AG09309 (cell line): ENCODE results near the gene VPS13D.
"Not testable (repeated sequence)": the region's sequence is repeated elsewhere in the genome, so short reads cannot be mapped to it uniquely, and the experiment has no call there.

Source experiments
- DNase-seq: peaks from one replicate; pipeline ENCODE4 v3.0.0-alpha.2; 2010; ENCODE audit warnings: low read depth
- H3K4me3 ChIP-seq: 2 replicates; pipeline ENCODE4 v1.5.1; 2011; ENCODE audit warnings: mild to moderate bottlenecking, low read depth, low read length, moderate library complexity; ENCODE audit not compliant: control insufficient read depth
- TF ChIP-seq, protein P1 (sequence below): IDR thresholded peaks from 2 replicates; pipeline ENCODE4 v1.5.1; 2011; ENCODE audit warnings: mild to moderate bottlenecking, low read depth, low read length, inconsistent platforms; ENCODE audit not compliant: insufficient read depth, control insufficient read depth; ENCODE audit errors: missing control alignments

The VPS13D gene

DNA sequence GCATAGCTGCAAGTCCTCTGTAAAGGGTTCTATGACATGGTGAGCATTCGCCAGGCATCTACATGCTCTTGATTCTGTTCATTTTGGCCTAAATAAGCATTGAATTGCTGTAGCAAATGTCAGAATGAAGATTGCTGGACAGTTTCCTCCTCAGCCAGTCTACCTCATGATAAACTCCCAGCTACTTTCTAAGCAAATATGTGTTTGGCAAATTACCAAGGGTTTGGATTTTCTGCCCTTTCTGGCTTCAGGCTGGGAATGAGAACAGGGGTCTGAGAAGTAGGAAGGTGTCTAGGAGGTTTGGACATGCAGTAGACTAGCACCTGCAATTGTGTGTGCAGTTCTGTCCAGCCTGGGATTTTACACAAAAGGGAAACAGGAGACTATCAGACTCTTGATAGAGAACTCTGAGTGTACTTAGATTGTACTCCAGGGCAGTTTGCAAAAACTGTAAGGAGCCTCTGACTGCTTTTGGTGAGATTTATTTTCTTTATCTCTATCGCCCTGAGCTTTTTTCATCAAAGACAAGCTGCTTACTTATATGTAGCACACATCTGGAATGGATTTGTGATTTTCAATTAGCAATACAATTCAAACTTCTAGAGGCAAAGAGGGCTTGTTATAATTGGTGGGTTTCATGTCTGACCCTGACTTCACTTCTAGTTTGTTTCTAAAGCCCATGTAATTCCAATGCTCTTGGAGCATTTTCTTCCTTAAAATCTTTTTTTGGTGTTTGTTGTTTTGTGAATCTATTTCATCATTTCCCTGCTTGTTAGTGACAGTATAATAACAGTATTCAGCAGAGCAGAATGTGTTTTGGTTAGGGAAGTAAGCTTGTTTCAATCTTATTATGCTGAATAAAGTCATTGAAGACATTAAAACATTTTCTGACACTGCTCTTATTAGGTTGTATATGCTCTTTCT lies 150.8 kb downstream of the VPS13D start:
- no peak for DNase-seq
- TF ChIP-seq, protein P1, sequence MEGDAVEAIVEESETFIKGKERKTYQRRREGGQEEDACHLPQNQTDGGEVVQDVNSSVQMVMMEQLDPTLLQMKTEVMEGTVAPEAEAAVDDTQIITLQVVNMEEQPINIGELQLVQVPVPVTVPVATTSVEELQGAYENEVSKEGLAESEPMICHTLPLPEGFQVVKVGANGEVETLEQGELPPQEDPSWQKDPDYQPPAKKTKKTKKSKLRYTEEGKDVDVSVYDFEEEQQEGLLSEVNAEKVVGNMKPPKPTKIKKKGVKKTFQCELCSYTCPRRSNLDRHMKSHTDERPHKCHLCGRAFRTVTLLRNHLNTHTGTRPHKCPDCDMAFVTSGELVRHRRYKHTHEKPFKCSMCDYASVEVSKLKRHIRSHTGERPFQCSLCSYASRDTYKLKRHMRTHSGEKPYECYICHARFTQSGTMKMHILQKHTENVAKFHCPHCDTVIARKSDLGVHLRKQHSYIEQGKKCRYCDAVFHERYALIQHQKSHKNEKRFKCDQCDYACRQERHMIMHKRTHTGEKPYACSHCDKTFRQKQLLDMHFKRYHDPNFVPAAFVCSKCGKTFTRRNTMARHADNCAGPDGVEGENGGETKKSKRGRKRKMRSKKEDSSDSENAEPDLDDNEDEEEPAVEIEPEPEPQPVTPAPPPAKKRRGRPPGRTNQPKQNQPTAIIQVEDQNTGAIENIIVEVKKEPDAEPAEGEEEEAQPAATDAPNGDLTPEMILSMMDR: no peak
- no peak overlapping the region for H3K4me3 ChIP-seq

DNA sequence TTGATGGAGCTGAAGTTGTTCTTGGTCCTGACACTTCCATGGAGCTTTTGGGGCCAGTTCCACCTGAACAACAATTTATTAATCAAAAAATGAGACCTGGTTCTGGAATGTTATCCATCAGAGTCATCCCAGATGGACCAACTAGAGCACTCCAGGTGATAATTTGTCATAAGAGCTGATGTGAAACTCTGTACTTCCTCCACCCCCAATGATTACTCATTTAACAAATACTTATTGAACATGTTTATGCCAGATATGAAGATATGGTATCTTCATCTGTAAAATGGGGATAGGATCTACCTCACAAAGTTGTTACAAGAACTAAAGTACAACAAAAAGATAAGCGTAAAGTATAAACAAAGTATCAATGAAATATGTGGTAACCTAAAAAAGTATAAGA lies 153.2 kb downstream of the VPS13D start:
- TF ChIP-seq, protein P1: no peak
- DNase-seq: no peak
- no peak overlapping the region for H3K4me3 ChIP-seq

DNA sequence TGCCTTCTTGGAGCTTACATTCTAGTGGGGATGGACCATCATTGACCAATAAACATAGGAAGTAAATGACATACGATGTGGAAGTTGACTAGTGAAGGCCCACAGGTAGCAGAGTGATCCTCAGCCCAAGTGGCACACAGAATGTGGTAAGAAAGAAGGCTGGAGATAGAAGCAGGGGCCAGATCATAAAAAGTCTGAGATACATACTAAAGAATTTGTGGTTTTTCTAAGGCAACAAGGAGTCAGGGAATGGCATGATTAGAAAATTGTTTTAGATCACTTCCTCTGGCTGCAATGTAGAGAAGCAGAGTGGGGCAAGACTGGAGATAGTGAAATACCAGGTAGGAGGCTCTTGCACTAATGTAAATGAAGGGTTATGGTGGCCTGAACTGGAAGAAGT lies 154.0 kb downstream of the VPS13D start:
- no peak overlapping the region for H3K4me3 ChIP-seq
- TF ChIP-seq, protein P1: no peak
- DNase-seq: no peak

DNA sequence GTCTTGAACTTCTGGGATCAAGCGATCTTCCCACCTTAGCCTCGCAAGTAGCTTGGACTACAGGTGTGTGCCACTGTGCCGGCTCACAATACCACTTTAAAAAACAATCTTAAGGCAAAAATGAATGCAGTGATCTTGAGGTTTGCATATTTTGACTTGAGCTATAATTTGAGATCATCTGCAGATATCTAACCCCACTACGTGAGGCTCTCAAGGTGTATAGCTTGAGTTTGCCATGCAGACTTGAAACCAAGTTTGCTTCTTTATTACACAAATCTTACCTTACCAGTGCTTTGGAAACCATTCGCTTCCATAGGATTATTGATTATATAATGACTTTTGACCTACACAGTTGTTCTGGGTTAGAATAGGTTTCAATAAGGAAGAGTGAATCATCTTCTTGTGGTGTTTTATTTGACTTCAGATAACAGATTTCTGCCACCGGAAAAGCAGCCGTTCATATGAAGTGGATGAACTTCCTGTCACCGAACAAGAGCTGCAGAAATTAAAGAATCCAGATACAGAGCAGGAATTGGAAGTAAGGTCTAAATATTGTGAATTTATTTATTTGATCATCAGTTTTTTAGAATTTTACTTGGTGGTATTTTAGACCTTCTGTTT lies 155.1 kb downstream of the VPS13D start:
- TF ChIP-seq, protein P1: no peak
- DNase-seq: no peak
- H3K4me3 ChIP-seq: no peak overlapping the region

DNA sequence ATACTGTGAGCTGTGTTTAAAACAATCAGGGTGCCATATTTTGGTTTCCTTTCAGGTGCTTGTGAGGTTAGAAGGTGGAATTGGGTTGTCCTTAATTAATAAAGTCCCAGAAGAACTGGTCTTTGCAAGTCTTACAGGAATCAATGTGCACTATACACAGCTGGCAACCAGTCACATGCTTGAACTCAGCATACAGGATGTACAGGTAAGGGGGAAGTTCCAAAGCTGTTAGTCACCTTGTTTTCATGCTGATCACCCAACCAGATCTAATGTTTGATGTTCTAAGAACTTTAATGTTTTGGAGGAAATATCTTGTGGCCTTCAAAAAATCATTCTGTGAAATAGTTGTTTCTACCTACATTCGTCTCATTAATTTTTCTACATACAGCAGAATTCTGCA lies 156.3 kb downstream of the VPS13D start:
- no peak overlapping the region for H3K4me3 ChIP-seq
- TF ChIP-seq, protein P1: no peak
- DNase-seq: no peak

DNA sequence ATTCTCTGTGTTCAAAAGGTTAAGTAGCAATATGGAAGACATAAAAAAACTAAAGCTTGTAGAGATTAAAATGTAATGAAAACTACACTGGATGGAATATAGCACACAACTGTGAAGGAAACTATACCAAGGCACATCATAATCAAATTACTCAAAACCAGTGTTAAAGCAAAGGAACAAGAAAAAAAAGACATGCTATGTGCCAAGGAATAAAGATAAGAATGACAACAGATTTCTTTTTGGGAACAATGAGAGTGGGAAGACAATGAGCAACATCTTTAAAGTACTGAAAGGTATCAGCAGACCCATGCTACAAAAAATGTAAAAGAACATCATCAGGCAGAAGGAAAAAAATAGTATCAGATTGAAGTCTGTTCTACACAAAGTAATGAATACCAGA lies 157.8 kb downstream of the VPS13D start:
- no peak overlapping the region for H3K4me3 ChIP-seq
- TF ChIP-seq, protein P1: no peak
- no peak for DNase-seq

DNA sequence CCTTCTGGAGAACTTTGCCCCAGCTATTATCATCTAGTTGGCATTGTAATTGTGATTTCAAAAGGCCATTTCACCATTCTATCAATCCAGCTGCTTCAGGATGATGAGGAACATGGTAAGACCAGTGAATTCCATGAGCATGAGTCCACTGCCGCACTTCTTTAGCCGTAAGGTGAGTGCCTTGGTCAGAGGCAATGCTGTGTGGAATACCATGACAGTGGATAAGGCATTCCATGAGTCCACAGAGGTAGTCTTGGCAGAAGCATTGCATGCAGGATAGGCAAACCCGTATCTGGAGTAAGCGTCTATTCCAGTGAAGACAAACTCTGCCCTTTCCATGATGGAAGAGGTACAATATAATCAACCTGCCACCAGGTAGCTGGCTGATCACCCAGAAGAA lies 160.5 kb downstream of the VPS13D start:
- H3K4me3 ChIP-seq, DNase-seq: not testable (repeated sequence)
